ENCODE results near the gene JAG2.

JAG2 gene

DNA sequence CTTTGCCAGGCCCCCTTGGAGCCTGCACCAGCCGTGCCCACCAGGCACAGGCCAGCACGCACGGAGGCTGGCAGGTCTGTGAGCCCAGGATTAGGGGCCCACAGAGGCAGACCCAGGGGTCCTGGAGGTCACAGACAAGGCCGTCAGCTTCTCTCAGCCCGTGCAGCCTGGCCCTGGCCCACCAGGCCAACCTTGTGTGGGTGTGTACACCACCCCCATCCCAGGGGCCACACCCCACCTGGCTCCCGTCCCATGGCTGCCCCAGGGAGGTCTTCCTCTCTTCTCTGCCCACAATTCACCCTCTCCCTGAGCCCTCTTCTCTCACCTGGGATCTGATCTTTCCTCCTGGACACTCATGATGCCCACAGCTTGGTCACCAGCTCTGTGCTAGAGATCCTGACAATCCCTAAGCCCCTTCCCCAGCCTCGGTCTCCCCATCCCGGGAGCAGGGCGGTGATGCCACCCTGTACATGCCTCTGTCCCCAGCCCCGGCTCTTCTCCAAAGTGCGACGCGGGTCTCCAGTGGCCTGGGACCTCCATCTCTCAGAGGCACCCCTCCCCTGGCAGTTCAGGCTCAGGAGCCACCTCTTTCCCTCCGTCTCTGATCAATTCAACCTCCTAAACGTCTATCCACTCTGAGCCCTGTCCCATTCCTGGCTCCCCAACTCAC lies 72.2 kb downstream of the JAG2 start:
- H3K4me3 ChIP-seq (ENCODE audit: low read depth, low read length) = no peak overlapping the region

GRCh38 chr14:105095236-105095805 lies 73.3 kb downstream of the JAG2 start:
- no peak overlapping the region for H3K4me3 ChIP-seq (ENCODE audit: low read depth, low read length)

DNA sequence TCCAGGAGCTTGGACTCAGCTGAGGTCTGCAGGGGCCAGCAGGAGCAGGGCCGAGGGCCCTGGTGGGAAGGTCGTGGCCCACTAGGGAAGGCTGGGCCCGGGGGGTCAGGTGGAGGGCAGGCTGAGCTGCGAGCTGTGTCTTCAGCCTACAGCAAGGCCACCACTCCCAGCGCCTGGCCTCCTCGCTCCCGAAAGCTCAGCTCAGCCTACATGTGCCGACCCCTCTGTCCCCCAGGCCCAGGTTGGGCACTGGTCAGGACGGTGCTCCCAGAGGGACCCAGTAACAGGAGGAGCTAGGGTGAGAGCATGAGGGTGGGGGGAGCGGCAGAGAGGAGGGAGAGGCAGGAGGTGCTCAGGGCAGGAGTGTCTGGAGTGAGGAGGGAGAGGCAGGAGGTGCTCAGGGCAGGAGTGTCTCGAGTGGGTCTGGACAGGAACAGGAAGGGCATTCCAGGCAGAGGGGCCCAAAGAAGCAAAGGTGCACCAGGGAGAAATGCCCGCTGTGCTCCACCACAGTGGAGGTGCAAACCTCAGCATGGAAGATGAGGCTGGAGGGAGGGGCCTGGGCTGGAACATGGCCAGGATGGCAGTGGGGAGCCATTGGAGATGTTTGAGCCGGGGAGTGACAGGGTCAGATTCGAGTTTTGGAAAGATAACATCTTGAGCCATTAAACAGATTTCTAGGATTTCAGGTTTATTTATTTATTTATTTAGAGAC lies 74.2 kb downstream of the JAG2 start:
- no peak overlapping the region for H3K4me3 ChIP-seq (ENCODE audit: low read depth, low read length)

- H3K4me3 ChIP-seq (ENCODE audit: low read depth, low read length) = peak overlapping the region; percentile 20
Observed at GRCh38 chr14:105093431-105094192, 75.0 kb downstream of the JAG2 start.

DNA sequence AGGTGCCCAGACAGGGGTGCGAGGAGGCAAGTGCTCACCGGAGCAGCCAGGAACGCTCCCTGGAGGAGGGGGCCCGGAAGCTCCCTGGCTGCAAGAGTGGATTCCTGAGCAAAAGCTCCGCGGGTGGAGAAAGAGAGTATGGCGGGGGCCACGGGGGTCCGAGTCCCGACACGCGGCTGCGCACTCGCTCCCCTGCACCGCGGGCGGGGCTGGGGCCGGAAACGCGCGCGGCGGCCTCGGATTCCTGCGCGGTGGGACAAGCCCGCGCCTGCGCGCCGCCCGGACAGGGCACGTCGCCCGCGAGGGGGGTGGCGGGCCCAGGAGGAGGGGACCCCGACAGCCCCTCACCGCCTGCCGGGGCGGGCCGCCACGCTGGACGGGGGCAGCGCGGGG lies 75.5 kb downstream of the JAG2 start:
- H3K4me3 ChIP-seq (ENCODE audit: low read depth, low read length) = peak overlapping the region; percentile 24

- peak overlapping the region; percentile 24 for H3K4me3 ChIP-seq (ENCODE audit: low read depth, low read length)
Observed at GRCh38 chr14:105092171-105093037, 76.2 kb downstream of the JAG2 start.

GRCh38 chr14:105091517-105092170 lies 76.9 kb downstream of the JAG2 start:
- no peak overlapping the region for H3K4me3 ChIP-seq (ENCODE audit: low read depth, low read length)

DNA sequence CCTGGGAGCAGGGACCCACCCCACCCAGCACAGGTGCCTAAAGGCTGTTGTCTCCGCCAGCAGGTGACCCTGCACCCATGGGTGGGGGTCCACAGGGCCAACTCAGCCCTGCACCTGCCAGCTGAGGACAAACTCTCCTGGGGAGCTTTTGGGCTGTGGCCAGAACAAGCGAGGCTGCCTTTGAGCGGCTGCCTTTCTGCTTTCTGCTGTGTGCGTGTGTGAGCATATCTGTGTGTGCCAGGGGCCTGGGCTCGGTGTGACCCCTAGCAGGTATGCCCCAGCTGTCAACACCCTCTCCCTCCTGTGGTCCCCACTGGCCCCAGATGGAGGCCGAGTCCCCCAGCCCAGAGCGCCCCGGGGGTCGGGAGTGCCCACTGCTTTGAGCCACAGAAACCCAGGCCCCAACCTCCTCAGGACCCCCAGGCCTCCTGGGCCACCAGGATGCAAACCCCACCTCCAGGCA lies 77.5 kb downstream of the JAG2 start:
- H3K4me3 ChIP-seq (ENCODE audit: low read depth, low read length) = no peak overlapping the region

Measured in iPS-11a (cell line).